A549 treated with GW870086 at 1 μM for 4 hours (cell line): Measurements from ENCODE around the gene PLEKHG3. TPM values are rescaled to one million over a fixed set of nuclear protein-coding genes. Genes with fewer than 3 reads are reported as not detected.

Experiments used
- total RNA-seq: library from RNA; stranded (reverse); fragments of 200-300 nt; extraction: Qiagen RNA extraction; gene quantifications from 5 replicates; pipeline ENCODE4 v1.2.3, GENCODE V29; 2022; ENCODE audit warnings: low read depth

PLEKHG3 gene
- 21.0 to 34.4 TPM (median 31.7 TPM) in 5 replicates for total RNA-seq

GRCh38 chr14:64704143-64704742 is at the start of gene PLEKHG3:
TSS of gene PLEKHG3 (plus strand) at chr14:64704424. CDS start at chr14:64727632, 23,208 bp downstream.

Other genes starting within 250 kb of the PLEKHG3 start
- 0.30 to 0.50 TPM (median 0.37 TPM) in 5 replicates for gene AKAP5, start 238.9 kb upstream of the PLEKHG3 start, total RNA-seq
- gene ZBTB25, start 200.6 kb upstream of the PLEKHG3 start, total RNA-seq = 3.7 to 6.4 TPM (median 5.7 TPM) in 5 replicates
- gene ZBTB1, start 199.7 kb upstream of the PLEKHG3 start, total RNA-seq = 21.1 to 23.4 TPM (median 23.1 TPM) in 5 replicates
- gene HSPA2, start 163.7 kb upstream of the PLEKHG3 start, total RNA-seq = 34.1 to 40.2 TPM (median 36.5 TPM) in 5 replicates
- gene PPP1R36, start 154.5 kb upstream of the PLEKHG3 start, total RNA-seq = 0.15 to 0.65 TPM (median 0.29 TPM) in 5 replicates
- 1.5 to 2.5 TPM (median 2.0 TPM) in 5 replicates for gene SPTB, start 175.5 kb downstream of the PLEKHG3 start, total RNA-seq
- gene CHURC1, start 210.0 kb downstream of the PLEKHG3 start, total RNA-seq = 76.0 to 129 TPM (median 85.3 TPM) in 5 replicates
- gene GPX2, start 238.3 kb downstream of the PLEKHG3 start, total RNA-seq = 174 to 317 TPM (median 203 TPM) in 5 replicates